ENCODE data around the gene SLC12A2. TPM values are rescaled to one million over a fixed set of nuclear protein-coding genes. Genes with fewer than 3 reads are reported as not detected.

The SLC12A2 gene
- polyA plus RNA-seq, 1 experiment, result 4.8 TPM

- no peak for DNase-seq (ENCODE audit: low read depth)
- ChIA-PET CTCF (no interaction called here), POLR2A (no interaction called here)
- Histone ChIP-seq H3K27me3 (ENCODE audit: control insufficient read depth, insufficient read depth, low read length) (no peaks in the 10 kb centered on the region), H3K4me3 (ENCODE audit: low read depth, low read length) (no peak overlapping the region), H3K36me3 (ENCODE audit: control insufficient read depth, insufficient read depth, low read length) (no peaks in the 10 kb centered on the region)
- TF ChIP-seq CTCF (IDR thresholded peaks at IDR 0.05; ENCODE audit: insufficient read depth, low read depth, low read length), result no peak
Observed at GRCh38 chr5:128052780-128053179, 30.8 kb upstream of the SLC12A2 start.

- DNase-seq (ENCODE audit: low read depth), result no peak
Observed at GRCh38 chr5:128053291-128053954, 30.1 kb upstream of the SLC12A2 start.

GRCh38 chr5:128060644-128061385 is 22.8 kb upstream of the SLC12A2 start:
- ChIA-PET POLR2A (no interaction called here), CTCF (no interaction called here)
- TF ChIP-seq CTCF (IDR thresholded peaks at IDR 0.05; ENCODE audit: insufficient read depth, low read depth, low read length), result no peak
- Histone ChIP-seq H3K27me3 (ENCODE audit: control insufficient read depth, insufficient read depth, low read length) (no peaks in the 10 kb centered on the region), H3K36me3 (ENCODE audit: control insufficient read depth, insufficient read depth, low read length) (no peaks in the 10 kb centered on the region), H3K4me3 (ENCODE audit: low read depth, low read length) (no peak overlapping the region)
- DNase-seq (ENCODE audit: low read depth), result no peak

More at GRCh38 chr5:128053291-128053954, 30.1 kb upstream of the SLC12A2 start:
- no peak overlapping the region for H3K4me3 ChIP-seq (ENCODE audit: low read depth, low read length)
- no peaks in the 10 kb centered on the region for H3K27me3 ChIP-seq (ENCODE audit: control insufficient read depth, insufficient read depth, low read length)
- CTCF ChIA-PET, result no interaction called here
- POLR2A ChIA-PET, result interaction anchor here (0.5 to 0.7 kb wide), 2 partner anchors 154 to 493 kb away, joined by 3 to 8 read pairs; no protein-coding TSS in a partner anchor
- H3K36me3 ChIP-seq (ENCODE audit: control insufficient read depth, insufficient read depth, low read length), result no peaks in the 10 kb centered on the region
- no peak for TF ChIP-seq CTCF (IDR thresholded peaks at IDR 0.05; ENCODE audit: insufficient read depth, low read depth, low read length)

GRCh38 chr5:128062172-128062746 is 21.3 kb upstream of the SLC12A2 start:
- DNase-seq (ENCODE audit: low read depth), result peak; percentile 62
- CTCF ChIA-PET, result no interaction called here
- no peak for TF ChIP-seq CTCF (IDR thresholded peaks at IDR 0.05; ENCODE audit: insufficient read depth, low read depth, low read length)
- POLR2A ChIA-PET, result no interaction called here
- H3K27me3 ChIP-seq (ENCODE audit: control insufficient read depth, insufficient read depth, low read length), result no peaks in the 10 kb centered on the region
- H3K4me3 ChIP-seq (ENCODE audit: low read depth, low read length), result no peak overlapping the region
- no peaks in the 10 kb centered on the region for H3K36me3 ChIP-seq (ENCODE audit: control insufficient read depth, insufficient read depth, low read length)

- POLR2A ChIA-PET, result no interaction called here
- TF ChIP-seq CTCF (IDR thresholded peaks at IDR 0.05; ENCODE audit: insufficient read depth, low read depth, low read length), result no peak
Observed at GRCh38 chr5:128074171-128074570, 9.4 kb upstream of the SLC12A2 start.

More at GRCh38 chr5:128074171-128074570, 9.4 kb upstream of the SLC12A2 start:
- CTCF ChIA-PET, result no interaction called here
- Histone ChIP-seq H3K4me3 (ENCODE audit: low read depth, low read length) (no peak overlapping the region), H3K36me3 (ENCODE audit: control insufficient read depth, insufficient read depth, low read length) (no peaks in the 10 kb centered on the region), H3K27me3 (ENCODE audit: control insufficient read depth, insufficient read depth, low read length) (no peaks in the 10 kb centered on the region)
- DNase-seq (ENCODE audit: low read depth), result no peak

Measured in BJ (cell line).